HCT116 (cell line): ENCODE measurements around the gene KLF2. TPM values are rescaled to one million over a fixed set of nuclear protein-coding genes. Genes with fewer than 3 reads are reported as not detected.

Experiments
- ATAC-seq: fragments of 200-7000 bp; cut with Tn5 transposase; 2 replicates; pipeline ENCODE4 v1.9.1; 2020; ENCODE audit warnings: mild to moderate bottlenecking, moderate library complexity
- BruUV-seq: library from RNA; stranded (reverse); fragments of 400-500 nt; replicated peaks from 2 replicates; lab custom pipeline; 2021; lab: Mats Ljungman, UMichigan
- CTCF ChIA-PET: fragments of 300-600 bp; sonication (Branson Sonifier 250); formaldehyde crosslinking; loops from one replicate; lab custom pipeline; 2021; ENCODE audit warnings: antibody characterized with exemption; lab: Charles Lee
- POLR2A ChIA-PET: fragments of 300-600, 350-600 bp; sonication (Branson Sonifier 250); formaldehyde crosslinking; loops from one replicate; lab custom pipeline; 2021; ENCODE audit warnings: antibody characterized with exemption; lab: Charles Lee
- RAD21 ChIA-PET, 2 experiments: fragments of 300-600 bp; sonication (Branson Sonifier 250); formaldehyde crosslinking; loops; one replicate each; lab custom pipeline; 2023; ENCODE audit warnings: low total read pairs in 2 of 2; ENCODE audit not compliant: uncharacterized antibody in 2 of 2, unreplicated experiment in 2 of 2, low non-redundant PET in 1 of 2; lab: Charles Lee
- DNase-seq: peaks from one replicate; pipeline ENCODE4 v3.0.0-alpha.2; 2010; ENCODE audit warnings: low read depth, low spot score
- H2AFZ ChIP-seq: fragments of 200-600 bp; shearing (Covaris generic), sonication (generic); 2 replicates; pipeline ENCODE4 v1.6.1; 2017; ENCODE audit warnings: low read depth, mixed run types, mixed read lengths, antibody characterized with exemption, low read length; ENCODE audit not compliant: poor library complexity, severe bottlenecking
- H3K27ac ChIP-seq: 2 replicates; pipeline ENCODE4 v1.5.1; 2012; ENCODE audit warnings: low read depth, low read length
- H3K27me3 ChIP-seq: fragments of 200-600 bp; sonication (generic); 2 replicates; pipeline ENCODE4 v1.6.1; 2016; ENCODE audit warnings: mixed run types, low read length, mixed read lengths; ENCODE audit not compliant: insufficient read depth
- H3K36me3 ChIP-seq, 2 experiments: fragments of 200-500 bp in 1 of 2; fragments of 200-600 bp in 1 of 2; sonication (Bioruptor generic) in 1 of 2; sonication (generic) in 1 of 2; 2 replicates each; pipeline versions ENCODE4 v1.5.1 to v1.6.1; 2014 to 2016; ENCODE audit warnings: low read length in 2 of 2, inconsistent platforms in 1 of 2, mixed read lengths in 1 of 2, mixed run types in 1 of 2; ENCODE audit not compliant: insufficient read depth in 2 of 2, control insufficient read depth in 1 of 2
- H3K4me1 ChIP-seq, 2 experiments: fragments of 200-600 bp in 1 of 2; sonication (generic) in 1 of 2; 2 replicates each; pipeline versions ENCODE4 v1.5.1 to v1.6.1; 2012 to 2017; ENCODE audit warnings: low read length in 2 of 2, inconsistent platforms in 1 of 2, mild to moderate bottlenecking in 1 of 2, mixed read lengths in 1 of 2, mixed run types in 1 of 2, moderate library complexity in 1 of 2; ENCODE audit not compliant: insufficient read depth in 2 of 2, control insufficient read depth in 1 of 2
- H3K4me2 ChIP-seq: fragments of 200-600 bp; sonication (generic); 2 replicates; pipeline ENCODE4 v1.6.1; 2017; ENCODE audit warnings: mixed run types, low read length, mixed read lengths
- H3K4me3 ChIP-seq, 2 experiments: fragments of 200-600 bp in 1 of 2; sonication (generic) in 1 of 2; replicated peaks in 1 of 2; 2 replicates each; pipeline ENCODE4 v1.5.1; 2011 to 2016; ENCODE audit warnings: low read length in 2 of 2, control low read depth in 1 of 2, low read depth in 1 of 2, mild to moderate bottlenecking in 1 of 2, mixed read lengths in 1 of 2, mixed run types in 1 of 2
- H3K79me2 ChIP-seq: fragments of 200-600 bp; sonication (generic); 2 replicates; pipeline ENCODE4 v1.6.1; 2017; ENCODE audit warnings: mild to moderate bottlenecking, mixed run types, low read length, moderate library complexity, mixed read lengths; ENCODE audit not compliant: insufficient read depth
- H3K9ac ChIP-seq: fragments of 200-600 bp; sonication (generic); 2 replicates; pipeline ENCODE4 v1.6.1; 2016; ENCODE audit warnings: low read length, mixed read lengths
- H3K9me2 ChIP-seq: fragments of 200-600 bp; sonication (generic), shearing (Covaris generic); 2 replicates; pipeline ENCODE4 v1.6.1; 2017; ENCODE audit warnings: mixed run types, mild to moderate bottlenecking, moderate library complexity; ENCODE audit not compliant: insufficient read depth
- H3K9me3 ChIP-seq, 2 experiments: fragments of 200-500 bp in 1 of 2; fragments of 200-600 bp in 1 of 2; sonication (Bioruptor generic) in 1 of 2; sonication (generic) in 1 of 2; 2 replicates each; pipeline ENCODE4 v1.6.1; 2014 to 2017; ENCODE audit warnings: low read length in 2 of 2, mixed read lengths in 2 of 2, inconsistent platforms in 1 of 2, low read depth in 1 of 2, mild to moderate bottlenecking in 1 of 2, mixed run types in 1 of 2, moderate library complexity in 1 of 2; ENCODE audit not compliant: control insufficient read depth in 1 of 2, insufficient read depth in 1 of 2
- H4K20me1 ChIP-seq: fragments of 200-600 bp; sonication (generic), shearing (Covaris generic); 2 replicates; pipeline ENCODE4 v1.6.1; 2017; ENCODE audit warnings: mixed run types, mild to moderate bottlenecking, moderate library complexity; ENCODE audit not compliant: insufficient read depth
- CBX3 ChIP-seq: IDR thresholded peaks from 2 replicates; pipeline ENCODE4 v1.6.1; 2012; ENCODE audit warnings: low read depth
- CEBPB ChIP-seq: IDR thresholded peaks from 2 replicates; pipeline ENCODE4 v1.6.1; 2012; ENCODE audit warnings: low read depth
- EGR1 ChIP-seq: IDR thresholded peaks from 2 replicates; pipeline ENCODE4 v1.6.1; 2012; ENCODE audit warnings: low read depth
- ELF1 ChIP-seq: IDR thresholded peaks from 2 replicates; pipeline ENCODE4 v1.6.1; 2012; ENCODE audit warnings: low read depth, borderline replicate concordance
- EZH2 ChIP-seq: fragments of 200-600 bp; sonication (generic); IDR thresholded peaks from 2 replicates; pipeline ENCODE4 v1.6.1; 2017; ENCODE audit warnings: antibody characterized with exemption, mixed run types
- EZH2phosphoT487 ChIP-seq: fragments of 200-600 bp; IDR thresholded peaks from 2 replicates; pipeline ENCODE4 v1.6.1; 2018; ENCODE audit warnings: antibody characterized with exemption, borderline replicate concordance
- FOSL1 ChIP-seq: IDR thresholded peaks from 2 replicates; pipeline ENCODE4 v1.6.1; 2012; ENCODE audit warnings: low read depth
- JUND ChIP-seq: IDR thresholded peaks from 2 replicates; pipeline ENCODE4 v1.6.1; 2012
- MAX ChIP-seq: IDR thresholded peaks from 2 replicates; pipeline ENCODE4 v1.6.1; 2012
- POLR2A ChIP-seq: IDR thresholded peaks from 2 replicates; pipeline ENCODE4 v1.7.0; 2011; ENCODE audit warnings: borderline replicate concordance; ENCODE audit not compliant: insufficient read depth, insufficient read length; ENCODE audit errors: extremely low read depth
- REST ChIP-seq: IDR thresholded peaks from 2 replicates; pipeline ENCODE4 v1.6.1; 2012; ENCODE audit warnings: low read depth
- SIN3A ChIP-seq: IDR thresholded peaks from 2 replicates; pipeline ENCODE4 v1.6.1; 2012; ENCODE audit warnings: low read depth
- SRF ChIP-seq: IDR thresholded peaks from 2 replicates; pipeline ENCODE4 v1.6.1; 2012; ENCODE audit warnings: low read depth
- TCF7L2 ChIP-seq: IDR thresholded peaks from 2 replicates; pipeline ENCODE4 v1.7.0; 2011; ENCODE audit warnings: borderline replicate concordance, inconsistent platforms; ENCODE audit not compliant: insufficient read depth, insufficient read length; ENCODE audit errors: extremely low read depth
- YY1 ChIP-seq: IDR thresholded peaks from 2 replicates; pipeline ENCODE4 v1.6.1; 2011; ENCODE audit warnings: low read length, low read depth, moderate library complexity, mild to moderate bottlenecking; ENCODE audit not compliant: insufficient replicate concordance; ENCODE audit errors: extremely low read depth
- ZNF274 ChIP-seq: fragments of 200-500 bp; sonication (Bioruptor generic); IDR thresholded peaks from 2 replicates; pipeline ENCODE4 v1.6.1; 2014; ENCODE audit warnings: mild to moderate bottlenecking, low read depth, low read length, inconsistent platforms
- intact Hi-C: fragments of 100-400 bp; cut with micrococcal nuclease; formaldehyde crosslinking; loops from 2 replicates; pipeline ENCODE4 v1.10.0; 2022
- total RNA-seq: library from RNA; stranded (reverse); gene quantifications from one replicate; pipeline ENCODE4 v1.2.1, GENCODE V29; 2021; ENCODE audit not compliant: unreplicated experiment
- TF ChIP-seq, protein P1 (sequence below): IDR thresholded peaks from 2 replicates; pipeline ENCODE4 v1.6.1; 2012
- TF ChIP-seq, protein P2 (sequence below): IDR thresholded peaks from 2 replicates; pipeline ENCODE4 v1.6.1; 2011; ENCODE audit warnings: mild to moderate bottlenecking, low read length, moderate library complexity; ENCODE audit not compliant: insufficient replicate concordance; ENCODE audit errors: extremely low read depth

The KLF2 gene
- total RNA-seq, 1 experiment from 2014 or later, result 39.4 TPM

DNA sequence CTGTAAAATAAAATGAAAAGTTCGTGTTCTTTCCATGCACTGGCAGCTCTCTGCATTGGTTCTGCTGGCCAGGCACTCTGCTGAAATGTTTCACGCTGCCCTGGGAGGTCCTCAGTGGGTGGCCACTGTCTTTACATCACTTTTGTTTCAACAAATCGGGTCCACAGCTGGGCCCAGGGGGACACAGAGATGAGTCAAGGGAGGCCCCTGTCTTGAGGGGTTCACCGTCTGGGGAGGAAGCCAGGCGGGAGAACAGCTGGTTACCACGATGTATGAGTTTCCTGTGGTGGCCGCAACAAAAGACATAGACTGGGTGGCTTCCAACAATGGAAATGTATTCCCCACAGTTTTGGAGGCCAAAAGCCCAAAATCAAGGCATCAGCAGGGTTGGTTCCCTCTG lies 5.1 kb upstream of the KLF2 start:
- POLR2A ChIA-PET, result no interaction called here
- Histone ChIP-seq H3K9me2 (no peaks in the 10 kb centered on the region), H3K36me3 (no peaks in the 10 kb centered on the region), H3K4me1 (peaks cover 8 to 10% of the 10 kb centered on the region in 2 experiments), H3K9me3 (no peaks in the 10 kb centered on the region; a peak in 1 of 4 replicates), H3K27me3 (no peaks in the 10 kb centered on the region), H4K20me1 (no peaks in the 10 kb centered on the region), H3K4me2 (no peak overlapping the region), H3K79me2 (no peaks in the 10 kb centered on the region), H2AFZ (no peak overlapping the region), H3K9ac (no peak overlapping the region), H3K27ac (no peak overlapping the region), H3K4me3 (no peak overlapping the region)
- TF ChIP-seq MAX, result no peak
- TF ChIP-seq, protein P1, sequence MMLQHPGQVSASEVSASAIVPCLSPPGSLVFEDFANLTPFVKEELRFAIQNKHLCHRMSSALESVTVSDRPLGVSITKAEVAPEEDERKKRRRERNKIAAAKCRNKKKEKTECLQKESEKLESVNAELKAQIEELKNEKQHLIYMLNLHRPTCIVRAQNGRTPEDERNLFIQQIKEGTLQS, result no peak
- TF ChIP-seq ELF1, result no peak
- TF ChIP-seq POLR2A, result no peak
- TF ChIP-seq SRF, result no peak
- no peak for TF ChIP-seq CBX3
- no peak for TF ChIP-seq EGR1
- TF ChIP-seq JUND, result no peak
- no peak for TF ChIP-seq REST
- no peak for TF ChIP-seq YY1
- TF ChIP-seq ZNF274, result no peak
- no peak for TF ChIP-seq TCF7L2
- no peak for TF ChIP-seq EZH2phosphoT487
- TF ChIP-seq FOSL1, result no peak
- TF ChIP-seq, protein P2, sequence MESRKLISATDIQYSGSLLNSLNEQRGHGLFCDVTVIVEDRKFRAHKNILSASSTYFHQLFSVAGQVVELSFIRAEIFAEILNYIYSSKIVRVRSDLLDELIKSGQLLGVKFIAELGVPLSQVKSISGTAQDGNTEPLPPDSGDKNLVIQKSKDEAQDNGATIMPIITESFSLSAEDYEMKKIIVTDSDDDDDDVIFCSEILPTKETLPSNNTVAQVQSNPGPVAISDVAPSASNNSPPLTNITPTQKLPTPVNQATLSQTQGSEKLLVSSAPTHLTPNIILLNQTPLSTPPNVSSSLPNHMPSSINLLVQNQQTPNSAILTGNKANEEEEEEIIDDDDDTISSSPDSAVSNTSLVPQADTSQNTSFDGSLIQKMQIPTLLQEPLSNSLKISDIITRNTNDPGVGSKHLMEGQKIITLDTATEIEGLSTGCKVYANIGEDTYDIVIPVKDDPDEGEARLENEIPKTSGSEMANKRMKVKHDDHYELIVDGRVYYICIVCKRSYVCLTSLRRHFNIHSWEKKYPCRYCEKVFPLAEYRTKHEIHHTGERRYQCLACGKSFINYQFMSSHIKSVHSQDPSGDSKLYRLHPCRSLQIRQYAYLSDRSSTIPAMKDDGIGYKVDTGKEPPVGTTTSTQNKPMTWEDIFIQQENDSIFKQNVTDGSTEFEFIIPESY, result no peak
- no peak for TF ChIP-seq CEBPB
- no peak for TF ChIP-seq SIN3A
- no peak for TF ChIP-seq EZH2
- CTCF ChIA-PET, result no interaction called here
- RAD21 ChIA-PET, result no interaction called here
- DNase-seq (no peak), ATAC-seq (no peak)
- BruUV-seq, result no TSS peak
- intact Hi-C loops, result no loop called here
